Ishikawa (cell line): Measurements from ENCODE around the gene RNLS.

Experiments
- RAD21 ChIP-seq: IDR thresholded peaks from 2 replicates; pipeline ENCODE4 v1.6.1; 2012; ENCODE audit warnings: low read depth
- ZBTB7A ChIP-seq: IDR thresholded peaks from 2 replicates; pipeline ENCODE4 v1.6.1; 2012; ENCODE audit warnings: low read depth
- TF ChIP-seq, protein P1 (sequence below): IDR thresholded peaks from 2 replicates; pipeline ENCODE4 v1.6.1; 2012; ENCODE audit warnings: low read depth, mild to moderate bottlenecking
- TF ChIP-seq, protein P2 (sequence below): IDR thresholded peaks from 2 replicates; pipeline ENCODE4 v1.6.1; 2012

DNA sequence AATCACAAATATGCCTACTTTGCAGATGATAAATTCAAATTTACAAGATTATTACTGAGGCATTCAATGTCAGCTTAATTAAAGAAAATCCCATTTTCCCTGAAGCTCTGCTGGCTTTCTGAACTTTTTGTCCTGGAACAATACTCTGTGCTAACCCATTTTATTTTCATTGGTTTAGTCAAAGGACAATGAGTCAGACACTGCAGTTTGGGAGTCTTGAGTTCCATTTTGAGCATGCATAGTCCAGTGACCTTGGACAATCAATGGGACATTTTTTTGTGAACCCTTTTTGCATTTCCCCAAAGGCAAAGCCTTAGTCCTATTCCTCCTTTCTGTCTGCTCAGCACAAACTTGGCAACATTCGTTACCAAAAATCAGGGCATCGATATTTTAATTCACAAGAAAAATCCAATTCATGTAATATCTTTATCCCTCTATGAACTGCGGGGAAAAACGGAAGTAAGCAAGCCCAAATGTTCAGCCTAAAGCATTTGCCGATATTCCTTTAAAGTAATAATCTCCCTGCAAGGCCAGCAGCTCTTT is 339.8 kb downstream of the RNLS start:
- TF ChIP-seq ZBTB7A, result no peak
- no peak for TF ChIP-seq RAD21
- TF ChIP-seq, protein P1, sequence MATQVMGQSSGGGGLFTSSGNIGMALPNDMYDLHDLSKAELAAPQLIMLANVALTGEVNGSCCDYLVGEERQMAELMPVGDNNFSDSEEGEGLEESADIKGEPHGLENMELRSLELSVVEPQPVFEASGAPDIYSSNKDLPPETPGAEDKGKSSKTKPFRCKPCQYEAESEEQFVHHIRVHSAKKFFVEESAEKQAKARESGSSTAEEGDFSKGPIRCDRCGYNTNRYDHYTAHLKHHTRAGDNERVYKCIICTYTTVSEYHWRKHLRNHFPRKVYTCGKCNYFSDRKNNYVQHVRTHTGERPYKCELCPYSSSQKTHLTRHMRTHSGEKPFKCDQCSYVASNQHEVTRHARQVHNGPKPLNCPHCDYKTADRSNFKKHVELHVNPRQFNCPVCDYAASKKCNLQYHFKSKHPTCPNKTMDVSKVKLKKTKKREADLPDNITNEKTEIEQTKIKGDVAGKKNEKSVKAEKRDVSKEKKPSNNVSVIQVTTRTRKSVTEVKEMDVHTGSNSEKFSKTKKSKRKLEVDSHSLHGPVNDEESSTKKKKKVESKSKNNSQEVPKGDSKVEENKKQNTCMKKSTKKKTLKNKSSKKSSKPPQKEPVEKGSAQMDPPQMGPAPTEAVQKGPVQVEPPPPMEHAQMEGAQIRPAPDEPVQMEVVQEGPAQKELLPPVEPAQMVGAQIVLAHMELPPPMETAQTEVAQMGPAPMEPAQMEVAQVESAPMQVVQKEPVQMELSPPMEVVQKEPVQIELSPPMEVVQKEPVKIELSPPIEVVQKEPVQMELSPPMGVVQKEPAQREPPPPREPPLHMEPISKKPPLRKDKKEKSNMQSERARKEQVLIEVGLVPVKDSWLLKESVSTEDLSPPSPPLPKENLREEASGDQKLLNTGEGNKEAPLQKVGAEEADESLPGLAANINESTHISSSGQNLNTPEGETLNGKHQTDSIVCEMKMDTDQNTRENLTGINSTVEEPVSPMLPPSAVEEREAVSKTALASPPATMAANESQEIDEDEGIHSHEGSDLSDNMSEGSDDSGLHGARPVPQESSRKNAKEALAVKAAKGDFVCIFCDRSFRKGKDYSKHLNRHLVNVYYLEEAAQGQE, result no peak
- TF ChIP-seq, protein P2, sequence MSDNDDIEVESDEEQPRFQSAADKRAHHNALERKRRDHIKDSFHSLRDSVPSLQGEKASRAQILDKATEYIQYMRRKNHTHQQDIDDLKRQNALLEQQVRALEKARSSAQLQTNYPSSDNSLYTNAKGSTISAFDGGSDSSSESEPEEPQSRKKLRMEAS, result no peak
